Measurements from ENCODE around the gene FKBP14. TPM values are rescaled to one million over a fixed set of nuclear protein-coding genes. Genes with fewer than 3 reads are reported as not detected.

Gene FKBP14
- polyA plus RNA-seq, 1 experiment, result 14.9 TPM

- ChIA-PET POLR2A (no interaction called here), CTCF (no interaction called here)
- no peak for TF ChIP-seq CTCF (IDR thresholded peaks at IDR 0.05; ENCODE audit: insufficient read depth, low read depth, low read length)
- no peaks in the 10 kb centered on the region for H3K27me3 ChIP-seq (ENCODE audit: control insufficient read depth, insufficient read depth, low read length)
- no peak for DNase-seq (ENCODE audit: low read depth)
- H3K4me3 ChIP-seq (ENCODE audit: low read depth, low read length), result no peak overlapping the region
- H3K36me3 ChIP-seq (ENCODE audit: control insufficient read depth, insufficient read depth, low read length), result no peaks in the 10 kb centered on the region
Observed at GRCh38 chr7:30012757-30013156, 13.7 kb downstream of the FKBP14 start.

GRCh38 chr7:30010021-30010420, 16.5 kb downstream of the FKBP14 start:
- Histone ChIP-seq H3K4me3 (ENCODE audit: low read depth, low read length) (no peak overlapping the region), H3K36me3 (ENCODE audit: control insufficient read depth, insufficient read depth, low read length) (no peaks in the 10 kb centered on the region), H3K27me3 (ENCODE audit: control insufficient read depth, insufficient read depth, low read length) (no peaks in the 10 kb centered on the region)
- ChIA-PET CTCF (no interaction called here), POLR2A (no interaction called here)
- no peak for TF ChIP-seq CTCF (IDR thresholded peaks at IDR 0.05; ENCODE audit: insufficient read depth, low read depth, low read length)
- no peak for DNase-seq (ENCODE audit: low read depth)

GRCh38 chr7:30005464-30005863, 21.0 kb downstream of the FKBP14 start:
- no peaks in the 10 kb centered on the region for H3K27me3 ChIP-seq (ENCODE audit: control insufficient read depth, insufficient read depth, low read length)
- no peak for TF ChIP-seq CTCF (IDR thresholded peaks at IDR 0.05; ENCODE audit: insufficient read depth, low read depth, low read length)
- ChIA-PET POLR2A (no interaction called here), CTCF (no interaction called here)
- no peak overlapping the region for H3K4me3 ChIP-seq (ENCODE audit: low read depth, low read length)
- DNase-seq (ENCODE audit: low read depth), result no peak
- H3K36me3 ChIP-seq (ENCODE audit: control insufficient read depth, insufficient read depth, low read length), result no peaks in the 10 kb centered on the region

GRCh38 chr7:30003098-30003497, 23.4 kb downstream of the FKBP14 start:
- Histone ChIP-seq H3K36me3 (ENCODE audit: control insufficient read depth, insufficient read depth, low read length) (no peaks in the 10 kb centered on the region), H3K27me3 (ENCODE audit: control insufficient read depth, insufficient read depth, low read length) (no peaks in the 10 kb centered on the region), H3K4me3 (ENCODE audit: low read depth, low read length) (no peak overlapping the region)
- ChIA-PET CTCF (no interaction called here), POLR2A (no interaction called here)
- no peak for DNase-seq (ENCODE audit: low read depth)
- no peak for TF ChIP-seq CTCF (IDR thresholded peaks at IDR 0.05; ENCODE audit: insufficient read depth, low read depth, low read length)

GRCh38 chr7:30001998-30002397, 24.5 kb downstream of the FKBP14 start:
- no peak for TF ChIP-seq CTCF (IDR thresholded peaks at IDR 0.05; ENCODE audit: insufficient read depth, low read depth, low read length)
- no peak for DNase-seq (ENCODE audit: low read depth)
- POLR2A ChIA-PET, result no interaction called here
- CTCF ChIA-PET, result no interaction called here
- Histone ChIP-seq H3K27me3 (ENCODE audit: control insufficient read depth, insufficient read depth, low read length) (no peaks in the 10 kb centered on the region), H3K4me3 (ENCODE audit: low read depth, low read length) (no peak overlapping the region), H3K36me3 (ENCODE audit: control insufficient read depth, insufficient read depth, low read length) (no peaks in the 10 kb centered on the region)
